Activated naive CD4-positive, alpha-beta T cell treated with Interleukin-2 at 50 U/mL for 16 hours (primary cell): ENCODE measurements around the gene MAGEA4.

ENCODE experiments used
- DNase-seq: peaks from one replicate; pipeline ENCODE4 v3.0.0-alpha.2; 2020

The MAGEA4 gene

GRCh38 chrX:151935358-151935757, 22.7 kb downstream of the MAGEA4 start:
- no peak for DNase-seq

GRCh38 chrX:151938172-151938571, 25.5 kb downstream of the MAGEA4 start:
- DNase-seq, result no peak

GRCh38 chrX:151954730-151955129, 42.0 kb downstream of the MAGEA4 start:
- DNase-seq, result no peak

GRCh38 chrX:151958101-151958500, 45.4 kb downstream of the MAGEA4 start:
- no peak for DNase-seq

GRCh38 chrX:151962034-151962433, 49.3 kb downstream of the MAGEA4 start:
- DNase-seq, result no peak

- DNase-seq, result no peak
These were observed 53.5 kb downstream of the MAGEA4 start for GRCh38 chrX:151966236-151966635.

- no peak for DNase-seq
These were observed 57.3 kb downstream of the MAGEA4 start for GRCh38 chrX:151970027-151970426.

GRCh38 chrX:151970661-151971060, 58.0 kb downstream of the MAGEA4 start:
- no peak for DNase-seq

GRCh38 chrX:151973060-151973661, 60.5 kb downstream of the MAGEA4 start:
- no peak for DNase-seq

GRCh38 chrX:151973851-151974335, 61.2 kb downstream of the MAGEA4 start:
- DNase-seq, result no peak
